Measurements from ENCODE around the gene SPTLC2. TPM values are rescaled to one million over a fixed set of nuclear protein-coding genes. Genes with fewer than 3 reads are reported as not detected.

SPTLC2 gene
- total and polyA plus RNA-seq, 2 of the 8 experiments (the other 6 are each of a cell fraction or from before 2014, with no cell fraction given): 8.9 to 35.1 TPM

GRCh38 chr14:77640756-77641533, 24.5 kb upstream of the SPTLC2 start:
- CTCF ChIA-PET (ENCODE audit: partially characterized antibody): interaction anchor here (0.6 to 2.7 kb wide), 2 partner anchors 13 to 68 kb away, joined by 4 to 12 read pairs; no protein-coding TSS in a partner anchor
- no peak overlapping the region for H3K27ac ChIP-seq (ENCODE audit: low read depth, low read length)
- H3K9me3 ChIP-seq (ENCODE audit: insufficient read depth in 2 of 2, low read depth in 1 of 2, low read length in 1 of 2): peaks cover 5 to 12% of the 10 kb centered on the region in 2 experiments; a peak in 2 of 4 replicates
- H3K56ac ChIP-seq (replicated peaks; ENCODE audit: insufficient read length, low read depth, low read length): no peak overlapping the region
- H2BK120ac ChIP-seq (replicated peaks; ENCODE audit: low read depth, low read length): no peak overlapping the region
- no peak overlapping the region for H3K4me3 ChIP-seq (ENCODE audit: extremely low read depth in 1 of 4, insufficient read depth in 2 of 4, low read depth in 3 of 4, low read length in 4 of 4)
- FAIRE-seq: no peak
- H4K91ac ChIP-seq (replicated peaks; ENCODE audit: insufficient read length, low read length): no peak overlapping the region
- 87% methylated on average over 13 of the region's 16 CpGs; no CpG with 5 or more reads in 1 of the 2 experiments for WGBS, 2 experiments (ENCODE audit: extremely low coverage in 1 of 2, insufficient coverage in 1 of 2, insufficient read length in 1 of 2, insufficient replicate concordance in 2 of 2, low coverage in 1 of 2, low lambda C conversion rate in 2 of 2, missing lambda C conversion rate in 1 of 2)
- TF ChIP-seq CBX5 (IDR thresholded peaks at IDR 0.05; ENCODE audit: low read depth, low read length): no peak
- H3K4me1 ChIP-seq (replicated peaks in 1 of 4; ENCODE audit: control insufficient read depth in 3 of 4, insufficient read depth in 4 of 4, low read length in 3 of 4): no peaks in the 10 kb centered on the region
- H2BK15ac ChIP-seq (ENCODE audit: low read length): no peak overlapping the region
- no peak overlapping the region for H2BK5ac ChIP-seq (ENCODE audit: low read depth, low read length)
- H3K79me2 ChIP-seq (ENCODE audit: control insufficient read depth in 1 of 2, insufficient read depth in 2 of 2, low read length in 2 of 2): no peaks in the 10 kb centered on the region
- H4K5ac ChIP-seq (ENCODE audit: insufficient read length, low read depth, low read length): no peak overlapping the region
- H3K36me3 ChIP-seq (ENCODE audit: control insufficient read depth in 2 of 4, insufficient read depth in 4 of 4, low read length in 3 of 4): no peaks in the 10 kb centered on the region
- no peak overlapping the region for H3K4ac ChIP-seq (replicated peaks; ENCODE audit: insufficient read length, low read depth, low read length)
- no peak overlapping the region for H3K18ac ChIP-seq (ENCODE audit: extremely low read depth, low read length)
- H3K23ac ChIP-seq (ENCODE audit: insufficient read length): no peak overlapping the region
- no peaks in the 10 kb centered on the region for H3K27me3 ChIP-seq (replicated peaks in 1 of 4; ENCODE audit: control insufficient read depth in 3 of 4, extremely low read depth in 1 of 4, insufficient read depth in 3 of 4, low read length in 3 of 4)
- H3K4me2 ChIP-seq (ENCODE audit: insufficient read depth in 1 of 2, low read depth in 2 of 2, low read length in 2 of 2): no peak overlapping the region
- no peak overlapping the region for H2AFZ ChIP-seq (ENCODE audit: low read length)
- DNase-seq (ENCODE audit: low read depth in 1 of 2, low spot score in 2 of 2): no peak
- no peak overlapping the region for H4K8ac ChIP-seq (ENCODE audit: extremely low read depth, insufficient read depth, low read length)
- H2AK5ac ChIP-seq (ENCODE audit: low read depth, low read length): no peak overlapping the region
- no peak overlapping the region for H2BK12ac ChIP-seq (ENCODE audit: low read depth, low read length)
- H3K79me1 ChIP-seq (ENCODE audit: low read depth, low read length): no peaks in the 10 kb centered on the region
- no peak overlapping the region for H3K9ac ChIP-seq (replicated peaks in 1 of 4; ENCODE audit: extremely low read depth in 1 of 4, low read depth in 3 of 4, low read length in 3 of 4)
- no peak overlapping the region for H3K14ac ChIP-seq (ENCODE audit: insufficient read length)
- H3K23me2 ChIP-seq (ENCODE audit: low read depth, low read length): no peaks in the 10 kb centered on the region
- no peak overlapping the region for H2BK20ac ChIP-seq (ENCODE audit: low read length)
- H4K20me1 ChIP-seq (replicated peaks in 1 of 2; ENCODE audit: control insufficient read depth in 1 of 2, insufficient read depth in 2 of 2, low read length in 2 of 2): no peaks in the 10 kb centered on the region
- POLR2A ChIA-PET (ENCODE audit: partially characterized antibody): no interaction called here
